GM19328 (cell line): ENCODE data around the gene MUC21.
"Not testable (repeated sequence)": the region's sequence is repeated elsewhere in the genome, so short reads cannot be mapped to it uniquely, and the experiment has no call there.

Experiments
- ATAC-seq: cut with Tn5 transposase; IDR thresholded peaks from one replicate; pipeline ENCODE4 v1.9.1; 2021; ENCODE audit warnings: mild to moderate bottlenecking, moderate library complexity; ENCODE audit not compliant: unreplicated experiment

The MUC21 gene

GRCh38 chr6:31005249-31006020 is 21.9 kb downstream of the MUC21 start:
- no peak for ATAC-seq

- ATAC-seq: no peak
Measured at GRCh38 chr6:31007694-31008093, 24.2 kb downstream of the MUC21 start.

- ATAC-seq: no peak
Measured at GRCh38 chr6:31008165-31008564, 24.6 kb downstream of the MUC21 start.

- ATAC-seq: no peak
Measured at GRCh38 chr6:31009731-31010130, 26.2 kb downstream of the MUC21 start.

- no peak for ATAC-seq
Measured at GRCh38 chr6:31010393-31011060, 27.0 kb downstream of the MUC21 start, which contains the start of gene MUC22. Gene MUC22 (plus strand): TSS chr6:31010474. CDS start chr6:31010707, 233 bp downstream.

DNA sequence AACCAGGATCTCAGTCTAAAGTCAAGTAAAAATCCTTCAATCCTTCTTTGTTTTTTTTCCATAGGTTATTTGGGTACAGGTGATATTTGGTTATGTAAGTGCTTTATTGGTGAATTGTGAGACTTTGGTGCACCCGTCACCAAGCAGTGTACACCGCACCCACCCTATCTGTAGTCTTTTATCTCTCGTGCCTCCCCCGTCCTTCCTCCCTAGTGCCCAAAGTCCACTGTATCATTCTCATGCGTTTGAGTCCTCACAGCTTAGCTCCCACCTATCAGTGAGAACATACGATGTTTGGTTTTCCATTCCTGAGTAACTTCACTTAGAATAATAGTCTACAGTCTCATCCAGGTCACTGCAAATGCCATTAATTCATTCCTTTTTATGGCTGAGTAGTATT is 27.6 kb downstream of the MUC21 start:
- ATAC-seq: no peak

DNA sequence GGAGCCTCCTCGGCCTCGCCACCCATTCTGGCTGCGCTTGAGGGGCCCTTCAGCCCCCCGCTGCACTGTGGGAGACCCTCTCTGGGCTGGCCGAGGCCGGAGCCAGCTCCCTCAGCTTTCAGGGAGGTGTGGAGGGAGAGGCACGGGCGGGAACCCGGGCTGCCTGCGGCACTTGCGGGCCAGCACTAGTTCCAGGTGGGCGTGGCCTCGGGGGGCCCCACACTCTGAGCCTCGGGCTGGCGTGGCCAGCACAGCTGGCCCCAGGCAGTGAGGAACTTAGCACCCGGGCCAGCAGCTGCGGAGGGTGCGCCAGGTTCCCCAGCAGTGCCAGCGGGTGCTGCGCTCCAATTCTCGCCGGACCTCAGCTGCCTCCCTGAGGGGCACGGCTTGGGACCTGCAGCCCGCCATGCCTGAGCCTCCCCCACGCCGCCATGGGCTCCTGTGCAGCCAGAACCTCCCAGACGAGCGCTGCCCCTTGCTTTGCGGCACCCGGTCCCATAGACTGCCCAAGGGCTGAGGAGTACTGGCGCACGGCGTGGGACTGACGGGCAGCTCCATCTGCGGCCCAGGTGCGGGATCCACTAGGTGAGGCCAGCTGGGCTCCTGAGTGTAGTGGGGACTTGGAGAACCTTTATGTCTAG is 33.3 kb downstream of the MUC21 start:
- no peak for ATAC-seq

DNA sequence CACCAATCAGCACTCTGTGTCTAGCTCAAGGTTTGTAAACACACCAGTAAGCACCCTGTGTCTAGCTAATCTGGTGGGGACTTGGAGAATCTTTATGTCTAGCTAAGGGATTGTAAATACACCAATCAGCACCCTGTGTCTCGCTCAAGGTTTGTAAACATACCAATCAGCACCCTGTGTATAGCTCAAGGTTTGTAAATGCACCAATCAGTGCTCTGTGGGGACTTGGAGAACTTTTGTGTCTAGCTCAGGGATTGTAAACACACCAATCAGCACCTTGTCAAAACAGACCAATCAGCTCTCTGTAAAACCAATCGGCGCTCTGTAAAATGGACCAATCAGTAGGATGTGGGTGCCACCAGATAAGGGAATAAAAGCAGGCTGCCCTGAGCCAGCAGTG is 33.9 kb downstream of the MUC21 start:
- ATAC-seq: not testable (repeated sequence)

DNA sequence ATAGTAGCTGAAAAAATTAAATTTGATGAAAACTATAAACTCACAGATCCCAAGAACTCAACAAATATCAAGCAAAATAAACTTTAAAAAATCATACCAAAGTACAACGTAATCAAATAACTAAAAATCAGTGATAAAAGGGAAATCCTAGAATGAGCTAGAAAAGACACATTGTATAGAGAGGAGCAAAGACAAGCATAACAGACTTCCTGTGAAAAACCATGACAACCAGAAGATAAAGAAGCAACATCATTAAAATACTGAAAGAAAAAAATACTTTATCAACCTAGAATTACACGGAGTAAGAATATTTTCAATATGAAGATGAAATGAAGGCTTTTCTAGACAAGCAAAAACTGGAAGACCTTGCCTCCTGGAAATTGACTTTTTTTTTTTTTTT is 36.5 kb downstream of the MUC21 start:
- ATAC-seq: no peak

GRCh38 chr6:31020631-31021255 is 37.2 kb downstream of the MUC21 start:
- not testable (repeated sequence) for ATAC-seq

DNA sequence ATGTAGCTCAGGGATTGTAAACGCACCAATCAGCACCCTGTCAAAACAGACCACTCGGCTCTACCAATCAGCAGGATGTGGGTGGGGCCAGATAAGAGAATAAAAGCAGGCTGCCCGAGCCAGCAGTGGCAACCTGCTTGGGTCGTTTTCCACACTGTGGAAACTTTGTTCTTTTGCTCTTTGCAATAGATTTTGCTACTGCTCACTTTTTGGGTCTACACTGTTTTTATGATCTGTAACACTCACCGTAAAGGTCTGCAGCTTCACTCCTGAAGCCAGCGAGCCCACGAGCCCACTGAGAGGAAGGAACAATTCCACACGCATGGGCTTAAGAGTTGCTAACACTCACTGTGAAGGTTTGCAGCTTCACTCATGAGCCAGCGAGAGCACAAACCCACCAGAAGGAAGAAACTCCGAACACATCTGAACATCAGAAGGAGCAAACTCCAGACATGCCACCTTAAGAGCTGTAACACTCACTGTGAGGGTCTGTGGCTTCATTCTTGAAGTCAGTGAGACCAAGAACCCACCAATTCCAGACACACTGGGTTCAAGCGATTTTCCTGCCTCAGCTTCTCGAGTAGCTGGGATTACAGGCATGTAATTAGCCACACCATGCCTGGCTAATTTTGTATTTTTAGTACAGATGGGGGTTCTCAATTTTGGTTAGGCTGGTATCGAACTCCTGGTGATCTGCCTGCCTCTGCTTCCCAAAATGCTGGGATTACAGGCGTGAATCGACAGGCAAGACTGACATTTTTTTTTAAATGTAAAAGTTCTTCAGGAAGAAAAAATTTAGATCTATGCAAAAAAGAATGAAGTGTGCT is 38.4 kb downstream of the MUC21 start:
- ATAC-seq: not testable (repeated sequence)

GRCh38 chr6:31025595-31025994 is 42.1 kb downstream of the MUC21 start:
- ATAC-seq: no peak

DNA sequence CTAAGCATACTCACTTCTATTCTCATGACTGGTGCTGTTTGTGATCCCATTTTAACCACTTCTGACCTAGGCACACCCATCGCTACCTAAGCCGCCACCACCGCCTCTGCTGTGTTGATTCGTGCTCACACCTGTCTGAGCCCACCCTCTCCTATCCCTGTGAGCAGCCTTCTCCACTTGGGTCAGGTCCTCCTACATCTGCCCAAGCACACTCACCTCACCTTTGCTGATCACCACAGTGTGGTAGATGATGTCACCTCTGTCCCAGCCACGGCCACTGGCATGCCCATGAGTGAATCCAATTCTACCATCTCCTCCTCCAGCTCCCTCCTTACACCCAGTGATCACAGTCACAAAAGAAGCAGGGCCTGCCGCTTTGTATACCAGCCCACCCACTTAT is 47.6 kb downstream of the MUC21 start:
- ATAC-seq: no peak

DNA sequence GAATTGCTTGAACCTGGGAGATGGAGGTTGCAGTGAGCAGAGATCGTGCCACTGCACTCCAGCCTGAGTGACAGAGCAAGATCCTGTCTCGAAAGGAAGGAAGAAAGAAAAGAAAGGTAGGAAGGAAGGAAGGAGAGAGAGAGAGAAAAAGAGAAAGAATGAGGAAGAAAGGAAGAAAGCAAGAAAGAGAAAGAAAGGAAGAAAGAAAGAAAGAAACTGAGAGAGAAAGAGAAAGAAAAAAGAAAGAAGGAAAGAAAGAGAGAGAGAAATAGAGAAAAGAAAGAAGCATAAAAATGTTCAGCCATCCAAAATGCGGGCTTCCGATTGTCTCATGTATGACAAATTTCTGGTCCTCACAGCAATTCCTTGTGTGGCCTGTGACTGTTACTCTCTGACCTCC is 49.6 kb downstream of the MUC21 start:
- no peak for ATAC-seq

DNA sequence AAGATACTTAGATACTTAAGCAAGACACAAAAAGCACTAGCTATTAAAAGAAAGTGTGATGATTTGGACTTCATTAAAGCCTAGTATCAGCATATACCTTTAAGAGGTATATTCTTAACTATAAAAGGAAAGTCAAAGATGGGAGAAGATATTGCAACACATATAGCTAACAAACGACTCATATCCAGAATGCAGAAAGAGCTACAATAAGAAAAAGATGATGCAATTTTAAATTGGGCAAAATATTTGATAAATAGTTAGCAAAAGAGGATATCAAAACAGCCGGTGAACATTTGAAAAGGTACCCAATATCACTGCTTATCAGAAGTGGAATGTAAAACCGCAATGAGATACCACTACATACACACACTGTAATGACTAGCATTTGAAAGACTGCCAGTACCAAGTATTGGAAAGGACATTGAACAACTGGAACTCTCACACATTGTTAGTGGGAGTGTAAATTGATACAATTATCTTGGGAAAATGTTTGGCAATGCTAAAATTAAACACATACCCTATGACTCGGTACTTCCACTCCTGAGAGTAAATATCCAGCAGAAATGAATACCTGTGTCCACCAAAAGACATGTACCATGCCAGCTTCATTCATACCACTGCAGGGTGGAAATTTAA is 52.5 kb downstream of the MUC21 start:
- ATAC-seq: no peak

DNA sequence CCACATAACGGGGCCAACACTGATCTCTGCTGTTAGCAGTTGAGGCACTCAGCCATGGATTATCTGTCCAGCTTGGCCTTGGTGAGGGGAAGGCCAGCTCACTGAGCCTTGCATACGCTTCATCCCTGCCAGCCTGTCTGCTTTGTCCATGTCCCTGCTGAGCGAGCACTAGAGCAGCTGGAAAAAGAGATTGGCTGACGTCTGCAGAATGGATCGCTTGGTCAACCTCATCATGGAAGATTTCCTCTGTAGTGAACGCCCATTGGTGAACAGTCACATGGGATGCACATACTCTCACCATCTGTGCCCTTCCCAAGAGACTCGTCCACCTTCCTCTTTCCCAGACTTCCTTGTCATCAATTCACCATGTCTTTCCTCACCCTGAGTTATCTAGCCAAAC is 53.7 kb downstream of the MUC21 start:
- ATAC-seq: no peak

GRCh38 chr6:31037682-31038081 is 54.2 kb downstream of the MUC21 start:
- no peak for ATAC-seq

DNA sequence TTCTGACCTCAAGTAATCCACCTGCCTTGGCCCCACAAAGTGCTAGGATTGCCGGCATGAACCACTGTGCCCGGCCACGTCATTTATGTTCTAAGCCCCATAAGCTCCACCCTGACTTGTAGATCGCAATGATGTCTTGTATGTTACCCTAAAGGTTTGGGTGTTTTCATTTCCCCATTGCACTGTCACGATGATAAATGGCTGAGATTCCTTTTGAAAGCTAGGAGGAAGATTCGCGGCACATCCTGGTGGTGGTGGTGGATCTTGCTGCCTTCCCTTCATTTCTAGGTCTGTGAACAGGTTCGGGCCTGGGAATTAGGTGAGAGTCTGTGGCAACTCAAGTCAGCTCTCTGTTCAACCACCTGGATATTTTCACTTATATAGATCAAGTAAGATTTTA is 55.0 kb downstream of the MUC21 start:
- ATAC-seq: no peak
